Measurements from ENCODE around the gene LCLAT1.

GRCh38 chr2:30679426-30680088 is 232.5 kb downstream of the LCLAT1 start:
- TF ChIP-seq CTCF (IDR thresholded peaks at IDR 0.05), result no peak
- no peak for TF ChIP-seq POLR2A (IDR thresholded peaks at IDR 0.05)

All from thyroid gland (tissue), 4 donors.